ENCODE data around the gene PTPRB.

DNA sequence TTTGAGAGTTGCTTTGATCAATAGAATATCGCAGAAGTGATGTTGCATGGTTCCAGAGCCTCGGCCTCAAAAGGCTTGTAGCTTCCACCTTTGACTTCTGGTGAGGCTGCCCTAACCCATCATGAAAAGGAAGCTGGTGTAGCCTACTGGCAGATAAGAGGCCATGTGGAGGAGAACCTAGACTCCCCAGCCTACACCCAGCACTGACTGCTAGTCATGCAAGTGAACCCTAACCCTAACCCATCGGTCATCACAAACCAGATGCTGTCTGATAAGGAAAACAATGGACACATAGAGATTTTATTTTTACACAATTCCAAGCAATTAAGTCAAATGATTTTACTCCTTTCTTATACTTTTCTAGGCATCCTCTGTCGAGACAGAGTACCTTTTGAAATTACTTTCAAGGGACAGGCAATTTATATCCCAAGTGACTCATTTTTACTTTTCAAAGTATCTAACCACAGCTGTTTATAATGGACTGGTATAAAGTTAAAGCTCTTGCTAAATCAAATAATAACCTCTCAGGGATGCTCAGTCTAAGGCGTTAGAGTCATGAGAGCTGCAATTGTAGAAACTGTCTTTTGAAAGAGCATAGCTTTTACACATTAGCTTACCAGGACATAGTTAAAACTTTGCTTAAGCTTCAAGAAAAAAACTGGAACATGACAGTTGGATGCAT, 17.6 kb downstream of the PTPRB start:
- no peak for TF ChIP-seq FOXA1 (IDR thresholded peaks at IDR 0.05)
- TF ChIP-seq ARNT (IDR thresholded peaks at IDR 0.05), result no peak
- TF ChIP-seq SP1 (IDR thresholded peaks at IDR 0.05), result no peak
- no peak for TF ChIP-seq FOXK2 (IDR thresholded peaks at IDR 0.05)
- no peak for TF ChIP-seq LEF1 (IDR thresholded peaks at IDR 0.05; ENCODE audit: borderline replicate concordance)
- TF ChIP-seq SUZ12 (IDR thresholded peaks at IDR 0.05), result no peak

All from HEK293T (cell line).